DMS153 treated with DMSO at 0.1 percent for 48 hours (cell line): ENCODE results near the gene GSTT2.

Experiments used
- DNase-seq: peaks from one replicate; lab custom pipeline; 2025; ENCODE audit not compliant: unreplicated experiment; lab: John Stamatoyannopoulos, UW

The GSTT2 gene

GRCh38 chr22:24008381-24009226 lies 28.7 kb downstream of the GSTT2 start:
- DNase-seq = no peak

GRCh38 chr22:24009227-24010017 lies 29.5 kb downstream of the GSTT2 start:
- no peak for DNase-seq

- no peak for DNase-seq
Observed at GRCh38 chr22:24010018-24010391, 30.1 kb downstream of the GSTT2 start.

GRCh38 chr22:24011735-24012068 lies 31.8 kb downstream of the GSTT2 start:
- DNase-seq = no peak

- DNase-seq = no peak
Observed at GRCh38 chr22:24016156-24016555, 36.2 kb downstream of the GSTT2 start.

GRCh38 chr22:24021304-24021703 lies 41.4 kb downstream of the GSTT2 start:
- DNase-seq = no peak

- DNase-seq = no peak
Observed at GRCh38 chr22:24023204-24023789, 43.4 kb downstream of the GSTT2 start.

GRCh38 chr22:24024354-24024753 lies 44.4 kb downstream of the GSTT2 start:
- no peak for DNase-seq

GRCh38 chr22:24025475-24025874 lies 45.5 kb downstream of the GSTT2 start:
- DNase-seq = no peak

- no peak for DNase-seq
Observed at GRCh38 chr22:24026056-24026455, 46.1 kb downstream of the GSTT2 start.

GRCh38 chr22:24026733-24027132 lies 46.8 kb downstream of the GSTT2 start:
- no peak for DNase-seq

- no peak for DNase-seq
Observed at GRCh38 chr22:24027389-24027975, 47.5 kb downstream of the GSTT2 start.

- DNase-seq = no peak
Observed at GRCh38 chr22:24027991-24028390, 48.1 kb downstream of the GSTT2 start.

GRCh38 chr22:24028533-24028932 lies 48.6 kb downstream of the GSTT2 start:
- no peak for DNase-seq

GRCh38 chr22:24029304-24029703 lies 49.4 kb downstream of the GSTT2 start:
- DNase-seq = no peak

GRCh38 chr22:24030186-24030702 lies 50.3 kb downstream of the GSTT2 start:
- DNase-seq = no peak
